ENCODE data around the gene UBXN11. TPM values are rescaled to one million over a fixed set of nuclear protein-coding genes. Genes with fewer than 3 reads are reported as not detected.
A peak's percentile ranks its signal among the peaks of the same experiment; 100 is the strongest.

Gene UBXN11
- total RNA-seq, 4 donors from 2014 or later = 7.1 to 13.3 (median 10.1) TPM

GRCh38 chr1:26275580-26276431 lies 30.6 kb downstream of the UBXN11 start:
- H3K4me1 ChIP-seq = peaks cover 43 to 54% (median 53%) of the 10 kb centered on the region in 4 donors
- peaks cover 0 to 68% (median 22%) of the 10 kb centered on the region in 4 donors for H3K36me3 ChIP-seq
- peak overlapping the region; percentile 85 to 96 (median 91) for H3K27ac ChIP-seq (replicated peaks in 1 of 4)
- WGBS = 14% methylated on average over 3 of the region's 3 CpGs
- peak overlapping the region in 1 of 4 donors; percentile 1 for H3K4me3 ChIP-seq
- H3K27me3 ChIP-seq = no peaks in the 10 kb centered on the region
- intact Hi-C loops (cut with DNase I) = loop anchor here (1.0 kb wide), 1 partner anchor 45 kb away; no protein-coding TSS in a partner anchor
- DNase-seq (ENCODE audit: extremely low spot score) = peak; percentile 95
- H3K9me3 ChIP-seq = no peaks in the 10 kb centered on the region
- TF ChIP-seq EP300 (IDR thresholded peaks at IDR 0.05) (no peak), CTCF (IDR thresholded peaks at IDR 0.05) (peak; percentile 80 to 95 (median 84)), POLR2AphosphoS5 (IDR thresholded peaks at IDR 0.05) (peak; percentile 55 to 77), POLR2A (IDR thresholded peaks at IDR 0.05; ENCODE audit: low read depth) (no peak)

- TF ChIP-seq EP300 (IDR thresholded peaks at IDR 0.05) (no peak), CTCF (IDR thresholded peaks at IDR 0.05) (no peak), POLR2A (IDR thresholded peaks at IDR 0.05; ENCODE audit: low read depth) (no peak)
- 71% methylated on average over 11 of the region's 11 CpGs for WGBS
- no peaks in the 10 kb centered on the region for H3K27me3 ChIP-seq
- peaks cover 0 to 74% (median 23%) of the 10 kb centered on the region in 4 donors for H3K36me3 ChIP-seq
- no peak for DNase-seq (ENCODE audit: extremely low spot score)
- H3K4me3 ChIP-seq = no peak overlapping the region
- intact Hi-C loops (cut with DNase I) = loop anchor here (1.0 kb wide), 1 partner anchor 46 kb away; no protein-coding TSS in a partner anchor
- H3K4me1 ChIP-seq = peaks cover 34 to 50% (median 46%) of the 10 kb centered on the region in 4 donors
- H3K27ac ChIP-seq (replicated peaks in 1 of 4) = peak overlapping the region; percentile 85 to 96 (median 91)
- H3K9me3 ChIP-seq = no peaks in the 10 kb centered on the region
Measured at GRCh38 chr1:26274801-26275425, 31.5 kb downstream of the UBXN11 start.

- TF ChIP-seq POLR2A (IDR thresholded peaks at IDR 0.05; ENCODE audit: low read depth) = no peak
- TF ChIP-seq CTCF (IDR thresholded peaks at IDR 0.05) = no peak
- TF ChIP-seq POLR2AphosphoS5 (IDR thresholded peaks at IDR 0.05) = no peak
- TF ChIP-seq EP300 (IDR thresholded peaks at IDR 0.05) = no peak
- Histone ChIP-seq H3K27ac (replicated peaks in 1 of 4) (no peak overlapping the region), H3K27me3 (no peaks in the 10 kb centered on the region), H3K9me3 (no peaks in the 10 kb centered on the region), H3K36me3 (peaks cover 17 to 79% (median 31%) of the 10 kb centered on the region in 4 donors), H3K4me1 (no peaks in the 10 kb centered on the region), H3K4me3 (no peak overlapping the region)
- no peak for DNase-seq (ENCODE audit: extremely low spot score)
- intact Hi-C loops (cut with DNase I) = no loop called here
- 94% methylated on average over 4 of the region's 4 CpGs for WGBS
Measured at GRCh38 chr1:26269198-26269550, 37.3 kb downstream of the UBXN11 start.

- intact Hi-C loops (cut with DNase I) = no loop called here
- 96% methylated on average over 9 of the region's 9 CpGs for WGBS
- no peak overlapping the region for H3K27ac ChIP-seq (replicated peaks in 1 of 4)
- peaks cover 17 to 82% (median 38%) of the 10 kb centered on the region in 4 donors for H3K36me3 ChIP-seq
- H3K27me3 ChIP-seq = no peaks in the 10 kb centered on the region
- H3K9me3 ChIP-seq = no peaks in the 10 kb centered on the region
- DNase-seq (ENCODE audit: extremely low spot score) = no peak
- no peaks in the 10 kb centered on the region for H3K4me1 ChIP-seq
- H3K4me3 ChIP-seq = no peak overlapping the region
- TF ChIP-seq POLR2AphosphoS5 (IDR thresholded peaks at IDR 0.05) (no peak), EP300 (IDR thresholded peaks at IDR 0.05) (no peak), POLR2A (IDR thresholded peaks at IDR 0.05; ENCODE audit: low read depth) (no peak), CTCF (IDR thresholded peaks at IDR 0.05) (no peak)
Measured at GRCh38 chr1:26268290-26269197, 37.9 kb downstream of the UBXN11 start.

Measured in esophagus muscularis mucosa (tissue), 4 donors.